WTC11 (cell line): ENCODE results near the gene MGAT3.

Source experiments
- TEAD4 ChIP-seq: sonication (generic); formaldehyde crosslinking; IDR thresholded peaks from 2 replicates; pipeline ENCODE4 v1.8.0; 2022; ENCODE audit warnings: mild to moderate bottlenecking, missing genetic modification reagents
- TF ChIP-seq, protein P1 (sequence below): fragments of 200-600 bp; IDR thresholded peaks from 2 replicates; pipeline ENCODE4 v1.8.0; 2022; ENCODE audit warnings: antibody characterized with exemption

DNA sequence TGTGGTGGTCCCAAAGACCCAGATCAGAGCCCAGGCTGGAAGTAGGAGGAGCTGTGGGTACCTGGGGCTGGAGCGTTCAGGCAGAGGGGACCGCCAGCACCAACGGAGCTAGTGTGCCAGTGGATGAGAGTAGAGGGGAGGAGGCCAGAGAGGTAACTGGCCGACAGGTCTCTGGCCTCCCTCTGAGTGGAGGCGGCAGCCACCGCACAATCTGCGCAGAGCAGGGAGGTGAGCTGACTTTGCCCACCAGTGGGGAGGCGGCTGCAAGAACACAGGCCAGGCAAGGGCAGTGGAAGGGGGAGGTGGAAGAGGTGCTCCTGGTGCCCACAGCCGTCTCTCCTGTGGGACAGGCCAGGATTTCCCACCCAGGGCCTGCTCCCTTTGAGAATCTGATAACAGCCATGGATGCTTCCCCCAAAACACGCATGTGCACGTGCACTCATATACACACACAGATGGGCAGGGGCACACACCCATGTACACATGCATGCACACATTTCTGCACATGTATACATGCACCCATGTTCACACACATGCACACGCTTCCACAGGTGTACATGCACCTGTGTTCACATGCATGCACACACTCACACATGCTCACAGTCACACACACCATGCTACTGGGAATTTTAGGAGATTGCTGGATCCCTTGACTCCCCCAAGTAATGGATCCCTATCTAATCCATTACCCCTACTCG, 6.4 kb upstream of the MGAT3 start:
- TF ChIP-seq TEAD4 = no peak
- TF ChIP-seq, protein P1, sequence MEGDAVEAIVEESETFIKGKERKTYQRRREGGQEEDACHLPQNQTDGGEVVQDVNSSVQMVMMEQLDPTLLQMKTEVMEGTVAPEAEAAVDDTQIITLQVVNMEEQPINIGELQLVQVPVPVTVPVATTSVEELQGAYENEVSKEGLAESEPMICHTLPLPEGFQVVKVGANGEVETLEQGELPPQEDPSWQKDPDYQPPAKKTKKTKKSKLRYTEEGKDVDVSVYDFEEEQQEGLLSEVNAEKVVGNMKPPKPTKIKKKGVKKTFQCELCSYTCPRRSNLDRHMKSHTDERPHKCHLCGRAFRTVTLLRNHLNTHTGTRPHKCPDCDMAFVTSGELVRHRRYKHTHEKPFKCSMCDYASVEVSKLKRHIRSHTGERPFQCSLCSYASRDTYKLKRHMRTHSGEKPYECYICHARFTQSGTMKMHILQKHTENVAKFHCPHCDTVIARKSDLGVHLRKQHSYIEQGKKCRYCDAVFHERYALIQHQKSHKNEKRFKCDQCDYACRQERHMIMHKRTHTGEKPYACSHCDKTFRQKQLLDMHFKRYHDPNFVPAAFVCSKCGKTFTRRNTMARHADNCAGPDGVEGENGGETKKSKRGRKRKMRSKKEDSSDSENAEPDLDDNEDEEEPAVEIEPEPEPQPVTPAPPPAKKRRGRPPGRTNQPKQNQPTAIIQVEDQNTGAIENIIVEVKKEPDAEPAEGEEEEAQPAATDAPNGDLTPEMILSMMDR = no peak
